ENCODE measurements around the gene PHOX2A.

PHOX2A gene

DNA sequence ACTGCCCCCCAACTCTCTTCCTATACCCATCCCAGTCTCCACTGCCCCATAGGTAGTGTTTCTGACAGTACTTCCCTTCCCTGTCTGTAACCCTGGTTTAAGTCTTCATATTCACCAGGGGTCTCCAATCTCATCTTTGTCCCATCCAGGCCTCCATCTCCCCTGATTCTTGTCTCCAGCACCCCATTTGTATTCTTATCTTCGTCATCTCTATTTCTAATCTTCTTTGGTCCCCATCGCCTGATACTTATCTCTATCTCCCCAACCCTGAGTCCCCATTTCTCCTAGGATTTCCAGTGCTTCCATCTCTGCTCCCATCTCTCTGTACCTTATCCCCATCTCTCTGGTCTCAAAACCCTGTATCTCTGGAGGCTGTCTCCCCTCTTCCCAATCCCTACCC, 1.8 kb downstream of the PHOX2A start:
- Histone ChIP-seq H3K4me3 (ENCODE audit: low read depth, low read length) (no peak overlapping the region), H3K4me1 (ENCODE audit: control insufficient read depth, insufficient read depth, low read length) (no peaks in the 10 kb centered on the region), H3K36me3 (ENCODE audit: control insufficient read depth in 2 of 2, insufficient read depth in 1 of 2, low read length in 2 of 2) (peaks cover 0 to 16% of the 10 kb centered on the region in 2 experiments; a peak in 1 of 3 replicates), H3K27ac (ENCODE audit: extremely low read depth, low read depth, low read length) (no peak overlapping the region), H3K9me3 (ENCODE audit: control insufficient read depth, insufficient read depth, low read depth, low read length) (no peaks in the 10 kb centered on the region)
- no peak for TF ChIP-seq KLF16 (tag by site-specific recombination; IDR thresholded peaks at IDR 0.05)
- CTCF ChIA-PET = interaction anchor here (0.6 to 0.9 kb wide), 2 partner anchors 173 to 239 kb away, joined by 3 read pairs; no protein-coding TSS in a partner anchor
- POLR2A ChIA-PET = no interaction called here

DNA sequence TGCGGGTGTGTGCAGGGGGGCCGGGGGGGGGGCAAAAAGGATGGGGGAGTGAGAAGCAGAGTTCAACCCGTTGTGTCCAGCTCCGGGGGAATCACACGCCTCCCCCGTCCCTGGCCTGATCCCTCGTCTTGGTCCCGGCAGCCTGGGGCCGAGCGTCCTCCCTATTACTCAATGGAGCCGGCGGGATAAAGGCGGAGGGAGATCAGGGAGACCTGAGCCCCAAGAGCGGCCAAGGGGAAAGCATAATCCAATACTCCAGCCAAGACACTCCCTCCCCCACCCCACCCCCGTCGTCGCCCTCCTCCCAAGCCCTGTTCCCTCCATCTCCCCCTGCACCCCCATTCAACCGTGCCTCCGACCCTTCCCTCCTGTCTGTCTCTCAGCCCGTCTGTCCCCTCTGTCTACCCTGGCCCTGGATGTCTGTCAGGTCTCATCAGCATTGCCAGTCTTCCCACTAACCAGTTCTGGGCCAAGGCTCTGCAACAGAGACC, 2.6 kb downstream of the PHOX2A start:
- Histone ChIP-seq H3K4me1 (ENCODE audit: control insufficient read depth, insufficient read depth, low read length) (no peaks in the 10 kb centered on the region), H3K27ac (ENCODE audit: extremely low read depth, low read depth, low read length) (no peak overlapping the region), H3K9me3 (ENCODE audit: control insufficient read depth, insufficient read depth, low read depth, low read length) (no peaks in the 10 kb centered on the region), H3K36me3 (ENCODE audit: control insufficient read depth in 2 of 2, insufficient read depth in 1 of 2, low read length in 2 of 2) (peaks cover 0 to 24% of the 10 kb centered on the region in 2 experiments; a peak in 1 of 3 replicates), H3K4me3 (ENCODE audit: low read depth, low read length) (no peak overlapping the region)
- CTCF ChIA-PET = interaction anchor here (1.2 kb wide), 1 partner anchor 170 kb away, joined by 3 read pairs; no protein-coding TSS in a partner anchor
- POLR2A ChIA-PET = interaction anchor here (0.8 kb wide), 1 partner anchor 11 kb away, joined by 3 read pairs; no protein-coding TSS in a partner anchor
- no peak for TF ChIP-seq ZNF658 (tag by site-specific recombination; IDR thresholded peaks at IDR 0.05)
- TF ChIP-seq ZBTB17 (tag by site-specific recombination; IDR thresholded peaks at IDR 0.05) = no peak
- TF ChIP-seq, protein P1, sequence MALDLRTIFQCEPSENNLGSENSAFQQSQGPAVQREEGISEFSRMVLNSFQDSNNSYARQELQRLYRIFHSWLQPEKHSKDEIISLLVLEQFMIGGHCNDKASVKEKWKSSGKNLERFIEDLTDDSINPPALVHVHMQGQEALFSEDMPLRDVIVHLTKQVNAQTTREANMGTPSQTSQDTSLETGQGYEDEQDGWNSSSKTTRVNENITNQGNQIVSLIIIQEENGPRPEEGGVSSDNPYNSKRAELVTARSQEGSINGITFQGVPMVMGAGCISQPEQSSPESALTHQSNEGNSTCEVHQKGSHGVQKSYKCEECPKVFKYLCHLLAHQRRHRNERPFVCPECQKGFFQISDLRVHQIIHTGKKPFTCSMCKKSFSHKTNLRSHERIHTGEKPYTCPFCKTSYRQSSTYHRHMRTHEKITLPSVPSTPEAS (tag by site-specific recombination; IDR thresholded peaks at IDR 0.05) = no peak
- TF ChIP-seq, protein P2, sequence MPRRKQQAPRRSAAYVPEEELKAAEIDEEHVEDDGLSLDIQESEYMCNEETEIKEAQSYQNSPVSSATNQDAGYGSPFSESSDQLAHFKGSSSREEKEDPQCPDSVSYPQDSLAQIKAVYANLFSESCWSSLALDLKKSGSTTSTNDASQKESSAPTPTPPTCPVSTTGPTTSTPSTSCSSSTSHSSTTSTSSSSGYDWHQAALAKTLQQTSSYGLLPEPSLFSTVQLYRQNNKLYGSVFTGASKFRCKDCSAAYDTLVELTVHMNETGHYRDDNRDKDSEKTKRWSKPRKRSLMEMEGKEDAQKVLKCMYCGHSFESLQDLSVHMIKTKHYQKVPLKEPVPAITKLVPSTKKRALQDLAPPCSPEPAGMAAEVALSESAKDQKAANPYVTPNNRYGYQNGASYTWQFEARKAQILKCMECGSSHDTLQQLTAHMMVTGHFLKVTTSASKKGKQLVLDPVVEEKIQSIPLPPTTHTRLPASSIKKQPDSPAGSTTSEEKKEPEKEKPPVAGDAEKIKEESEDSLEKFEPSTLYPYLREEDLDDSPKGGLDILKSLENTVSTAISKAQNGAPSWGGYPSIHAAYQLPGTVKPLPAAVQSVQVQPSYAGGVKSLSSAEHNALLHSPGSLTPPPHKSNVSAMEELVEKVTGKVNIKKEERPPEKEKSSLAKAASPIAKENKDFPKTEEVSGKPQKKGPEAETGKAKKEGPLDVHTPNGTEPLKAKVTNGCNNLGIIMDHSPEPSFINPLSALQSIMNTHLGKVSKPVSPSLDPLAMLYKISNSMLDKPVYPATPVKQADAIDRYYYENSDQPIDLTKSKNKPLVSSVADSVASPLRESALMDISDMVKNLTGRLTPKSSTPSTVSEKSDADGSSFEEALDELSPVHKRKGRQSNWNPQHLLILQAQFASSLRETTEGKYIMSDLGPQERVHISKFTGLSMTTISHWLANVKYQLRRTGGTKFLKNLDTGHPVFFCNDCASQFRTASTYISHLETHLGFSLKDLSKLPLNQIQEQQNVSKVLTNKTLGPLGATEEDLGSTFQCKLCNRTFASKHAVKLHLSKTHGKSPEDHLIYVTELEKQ (tag by site-specific recombination; IDR thresholded peaks at IDR 0.05; ENCODE audit: borderline replicate concordance) = no peak
- TF ChIP-seq ZNF701 (tag by site-specific recombination; IDR thresholded peaks at IDR 0.05) = no peak
- TF ChIP-seq, protein P3, sequence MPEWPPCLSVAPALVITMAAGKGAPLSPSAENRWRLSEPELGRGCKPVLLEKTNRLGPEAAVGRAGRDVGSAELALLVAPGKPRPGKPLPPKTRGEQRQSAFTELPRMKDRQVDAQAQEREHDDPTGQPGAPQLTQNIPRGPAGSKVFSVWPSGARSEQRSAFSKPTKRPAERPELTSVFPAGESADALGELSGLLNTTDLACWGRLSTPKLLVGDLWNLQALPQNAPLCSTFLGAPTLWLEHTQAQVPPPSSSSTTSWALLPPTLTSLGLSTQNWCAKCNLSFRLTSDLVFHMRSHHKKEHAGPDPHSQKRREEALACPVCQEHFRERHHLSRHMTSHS (tag by site-specific recombination; IDR thresholded peaks at IDR 0.05) = no peak
- no peak for TF ChIP-seq ZNF626 (tag by site-specific recombination; IDR thresholded peaks at IDR 0.05)
- TF ChIP-seq, protein P4, sequence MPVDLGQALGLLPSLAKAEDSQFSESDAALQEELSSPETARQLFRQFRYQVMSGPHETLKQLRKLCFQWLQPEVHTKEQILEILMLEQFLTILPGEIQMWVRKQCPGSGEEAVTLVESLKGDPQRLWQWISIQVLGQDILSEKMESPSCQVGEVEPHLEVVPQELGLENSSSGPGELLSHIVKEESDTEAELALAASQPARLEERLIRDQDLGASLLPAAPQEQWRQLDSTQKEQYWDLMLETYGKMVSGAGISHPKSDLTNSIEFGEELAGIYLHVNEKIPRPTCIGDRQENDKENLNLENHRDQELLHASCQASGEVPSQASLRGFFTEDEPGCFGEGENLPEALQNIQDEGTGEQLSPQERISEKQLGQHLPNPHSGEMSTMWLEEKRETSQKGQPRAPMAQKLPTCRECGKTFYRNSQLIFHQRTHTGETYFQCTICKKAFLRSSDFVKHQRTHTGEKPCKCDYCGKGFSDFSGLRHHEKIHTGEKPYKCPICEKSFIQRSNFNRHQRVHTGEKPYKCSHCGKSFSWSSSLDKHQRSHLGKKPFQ (tag by site-specific recombination; IDR thresholded peaks at IDR 0.05) = no peak
- TF ChIP-seq ZNF677 (tag by site-specific recombination; IDR thresholded peaks at IDR 0.05) = no peak
- TF ChIP-seq, protein P5, sequence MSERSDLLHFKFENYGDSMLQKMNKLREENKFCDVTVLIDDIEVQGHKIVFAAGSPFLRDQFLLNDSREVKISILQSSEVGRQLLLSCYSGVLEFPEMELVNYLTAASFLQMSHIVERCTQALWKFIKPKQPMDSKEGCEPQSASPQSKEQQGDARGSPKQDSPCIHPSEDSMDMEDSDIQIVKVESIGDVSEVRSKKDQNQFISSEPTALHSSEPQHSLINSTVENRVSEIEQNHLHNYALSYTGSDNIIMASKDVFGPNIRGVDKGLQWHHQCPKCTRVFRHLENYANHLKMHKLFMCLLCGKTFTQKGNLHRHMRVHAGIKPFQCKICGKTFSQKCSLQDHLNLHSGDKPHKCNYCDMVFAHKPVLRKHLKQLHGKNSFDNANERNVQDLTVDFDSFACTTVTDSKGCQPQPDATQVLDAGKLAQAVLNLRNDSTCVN (tag by site-specific recombination; optimal IDR thresholded peaks at IDR 0.05) = no peak
- TF ChIP-seq KLF7 (tag by site-specific recombination; IDR thresholded peaks at IDR 0.05; ENCODE audit: borderline replicate concordance) = no peak
- TF ChIP-seq ZNF354C (tag by site-specific recombination; IDR thresholded peaks at IDR 0.05; ENCODE audit: borderline replicate concordance, low read depth) = no peak
- TF ChIP-seq ZSCAN23 (tag by site-specific recombination; IDR thresholded peaks at IDR 0.05) = no peak
- TF ChIP-seq, protein P6, sequence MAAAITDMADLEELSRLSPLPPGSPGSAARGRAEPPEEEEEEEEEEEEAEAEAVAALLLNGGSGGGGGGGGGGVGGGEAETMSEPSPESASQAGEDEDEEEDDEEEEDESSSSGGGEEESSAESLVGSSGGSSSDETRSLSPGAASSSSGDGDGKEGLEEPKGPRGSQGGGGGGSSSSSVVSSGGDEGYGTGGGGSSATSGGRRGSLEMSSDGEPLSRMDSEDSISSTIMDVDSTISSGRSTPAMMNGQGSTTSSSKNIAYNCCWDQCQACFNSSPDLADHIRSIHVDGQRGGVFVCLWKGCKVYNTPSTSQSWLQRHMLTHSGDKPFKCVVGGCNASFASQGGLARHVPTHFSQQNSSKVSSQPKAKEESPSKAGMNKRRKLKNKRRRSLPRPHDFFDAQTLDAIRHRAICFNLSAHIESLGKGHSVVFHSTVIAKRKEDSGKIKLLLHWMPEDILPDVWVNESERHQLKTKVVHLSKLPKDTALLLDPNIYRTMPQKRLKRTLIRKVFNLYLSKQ (tag by site-specific recombination; IDR thresholded peaks at IDR 0.05; ENCODE audit: borderline replicate concordance) = no peak

Measured in HEK293 (cell line).